Measurements from ENCODE around the gene SIN3A.
"Not testable (repeated sequence)": the region's sequence is repeated elsewhere in the genome, so short reads cannot be mapped to it uniquely, and the experiment has no call there.

SIN3A gene

DNA sequence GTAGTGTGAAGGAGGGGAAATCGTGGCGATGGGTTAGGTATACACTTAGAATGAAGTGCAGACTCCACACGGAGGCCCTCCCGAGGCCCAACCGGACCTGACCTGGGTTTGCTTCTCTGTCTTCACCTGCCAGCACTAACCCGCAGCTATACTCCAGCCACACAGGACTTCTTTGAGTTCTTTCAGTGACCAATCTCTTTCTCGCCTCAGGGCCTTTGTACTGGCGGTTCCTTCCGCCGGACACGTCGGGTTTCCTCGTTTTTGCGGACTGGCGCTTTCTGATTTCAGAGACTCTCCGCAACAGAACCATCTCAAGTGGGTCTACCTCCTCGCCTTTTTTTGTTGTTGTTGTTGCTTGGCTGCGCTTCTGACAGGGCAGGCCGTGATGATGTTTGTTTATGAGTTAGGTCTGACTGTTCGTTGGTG, 104.7 kb downstream of the SIN3A start, which contains the start of gene NEIL1:
NEIL1 (plus strand) TSS at position 244 of the 426 bp plus-strand sequence. CDS start 1,867 bp downstream, outside the sequence.
- Histone ChIP-seq H3K9me3 (ENCODE audit: control insufficient read depth in 1 of 2, low read length in 2 of 2) (no peaks in the 10 kb centered on the region), H3K4me3 (ENCODE audit: low read depth in 1 of 2, low read length in 2 of 2) (peak within 1 kb of the TSS; percentile 82 to 99), H3K4me1 (ENCODE audit: control insufficient read depth in 1 of 2, insufficient read depth in 2 of 2, low read length in 2 of 2) (peaks cover 0 to 15% of the 10 kb centered on the region in 2 donors), H3K36me3 (ENCODE audit: control insufficient read depth in 1 of 2, insufficient read depth in 2 of 2, low read length in 2 of 2) (no peaks in the 10 kb centered on the region), H3K27ac (ENCODE audit: low read length) (no peak within 1 kb of the TSS), H3K27me3 (ENCODE audit: low read depth, low read length) (no peaks in the 10 kb centered on the region)

DNA sequence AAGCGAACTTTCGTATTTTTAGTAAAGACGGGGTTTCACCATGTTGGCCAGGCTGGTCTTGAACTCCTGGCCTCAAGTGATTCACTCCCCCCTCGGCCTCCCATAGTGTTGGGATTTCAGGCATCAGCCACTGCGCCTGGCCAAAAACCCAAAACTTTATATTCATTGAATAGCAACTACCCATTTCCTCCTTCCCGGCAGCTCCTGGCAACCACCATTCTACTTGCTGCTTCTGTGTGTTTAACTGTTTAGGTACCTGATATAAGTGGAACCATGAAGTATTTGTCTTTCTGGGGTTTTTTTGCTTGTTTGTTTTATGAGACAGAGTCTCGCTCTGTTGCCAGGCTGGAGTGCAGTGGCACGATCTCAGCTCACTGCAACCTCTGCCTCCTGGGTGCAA, 107.5 kb downstream of the SIN3A start:
- H3K36me3 ChIP-seq (ENCODE audit: control insufficient read depth in 1 of 2, insufficient read depth in 2 of 2, low read length in 2 of 2) = peaks cover 0 to 14% of the 10 kb centered on the region in 2 donors
- peaks cover 0 to 11% of the 10 kb centered on the region in 2 donors for H3K4me1 ChIP-seq (ENCODE audit: control insufficient read depth in 1 of 2, insufficient read depth in 2 of 2, low read length in 2 of 2)
- H3K27me3 ChIP-seq (ENCODE audit: low read depth, low read length); H3K9me3 ChIP-seq (ENCODE audit: control insufficient read depth in 1 of 2, low read length in 2 of 2); H3K27ac ChIP-seq (ENCODE audit: low read length); H3K4me3 ChIP-seq (ENCODE audit: low read depth in 1 of 2, low read length in 2 of 2): not testable (repeated sequence)

DNA sequence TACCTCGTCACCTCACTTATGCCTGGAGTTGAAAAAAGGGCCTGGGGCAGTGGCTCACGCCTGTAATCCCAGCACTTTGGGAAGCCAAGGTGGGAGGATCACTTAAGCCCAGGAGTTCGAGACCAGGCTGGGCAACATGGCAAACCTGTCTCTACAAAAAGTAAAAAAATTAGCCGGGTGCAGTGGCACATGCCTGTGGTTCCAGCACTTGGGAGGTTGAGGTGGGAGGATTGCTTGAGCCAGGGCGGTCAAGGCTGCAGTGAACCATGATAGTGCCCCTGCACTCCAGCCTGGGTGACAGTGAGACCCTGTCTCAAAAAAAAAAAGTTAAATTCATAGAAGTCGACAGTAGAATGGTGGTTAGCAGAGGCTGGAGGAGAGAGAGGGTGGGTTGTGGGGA, 109.3 kb downstream of the SIN3A start:
- Histone ChIP-seq H3K4me3 (ENCODE audit: low read depth in 1 of 2, low read length in 2 of 2) (no peak overlapping the region), H3K9me3 (ENCODE audit: control insufficient read depth in 1 of 2, low read length in 2 of 2) (no peaks in the 10 kb centered on the region), H3K36me3 (ENCODE audit: control insufficient read depth in 1 of 2, insufficient read depth in 2 of 2, low read length in 2 of 2) (peaks cover 0 to 14% of the 10 kb centered on the region in 2 donors), H3K27ac (ENCODE audit: low read length) (no peak overlapping the region), H3K4me1 (ENCODE audit: control insufficient read depth in 1 of 2, insufficient read depth in 2 of 2, low read length in 2 of 2) (peaks cover 0 to 5% of the 10 kb centered on the region in 2 donors), H3K27me3 (ENCODE audit: low read depth, low read length) (no peaks in the 10 kb centered on the region)

DNA sequence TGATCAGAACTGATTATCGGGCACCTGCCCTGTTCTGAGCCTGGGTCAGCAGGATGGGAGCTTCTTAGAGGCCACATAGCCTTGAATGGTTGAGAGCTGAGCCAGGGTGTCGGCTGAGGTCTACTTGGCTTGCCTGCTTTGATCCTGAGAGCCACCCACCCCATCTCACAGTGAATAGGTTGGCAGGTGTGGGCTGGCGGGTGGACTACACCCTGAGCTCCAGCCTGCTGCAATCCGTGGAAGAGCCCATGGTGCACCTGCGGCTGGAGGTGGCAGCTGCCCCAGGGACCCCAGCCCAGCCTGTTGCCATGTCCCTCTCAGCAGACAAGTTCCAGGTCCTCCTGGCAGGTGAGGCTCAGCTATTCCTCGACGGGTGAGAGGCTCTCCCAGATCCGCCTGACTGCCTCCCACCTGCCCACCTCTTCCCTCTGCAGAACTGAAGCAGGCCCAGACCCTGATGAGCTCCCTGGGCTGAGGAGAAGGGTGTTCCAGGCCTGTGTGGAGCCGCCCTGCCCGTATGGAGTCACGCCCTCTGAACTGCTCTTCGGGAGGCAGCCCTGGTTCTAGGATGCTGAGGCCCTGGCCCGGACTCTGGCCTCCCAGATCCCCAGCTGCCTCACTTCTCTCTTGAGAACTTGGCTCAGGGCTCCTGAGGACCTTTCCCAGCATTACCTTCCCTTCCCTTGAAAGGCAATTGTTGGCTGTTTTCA, 111.8 kb downstream of the SIN3A start:
- Histone ChIP-seq H3K27me3 (ENCODE audit: low read depth, low read length) (no peaks in the 10 kb centered on the region), H3K4me1 (ENCODE audit: control insufficient read depth in 1 of 2, insufficient read depth in 2 of 2, low read length in 2 of 2) (peaks cover 0 to 8% of the 10 kb centered on the region in 2 donors), H3K36me3 (ENCODE audit: control insufficient read depth in 1 of 2, insufficient read depth in 2 of 2, low read length in 2 of 2) (peaks cover 0 to 14% of the 10 kb centered on the region in 2 donors), H3K4me3 (ENCODE audit: low read depth in 1 of 2, low read length in 2 of 2) (no peak overlapping the region), H3K9me3 (ENCODE audit: control insufficient read depth in 1 of 2, low read length in 2 of 2) (no peaks in the 10 kb centered on the region), H3K27ac (ENCODE audit: low read length) (no peak overlapping the region)

DNA sequence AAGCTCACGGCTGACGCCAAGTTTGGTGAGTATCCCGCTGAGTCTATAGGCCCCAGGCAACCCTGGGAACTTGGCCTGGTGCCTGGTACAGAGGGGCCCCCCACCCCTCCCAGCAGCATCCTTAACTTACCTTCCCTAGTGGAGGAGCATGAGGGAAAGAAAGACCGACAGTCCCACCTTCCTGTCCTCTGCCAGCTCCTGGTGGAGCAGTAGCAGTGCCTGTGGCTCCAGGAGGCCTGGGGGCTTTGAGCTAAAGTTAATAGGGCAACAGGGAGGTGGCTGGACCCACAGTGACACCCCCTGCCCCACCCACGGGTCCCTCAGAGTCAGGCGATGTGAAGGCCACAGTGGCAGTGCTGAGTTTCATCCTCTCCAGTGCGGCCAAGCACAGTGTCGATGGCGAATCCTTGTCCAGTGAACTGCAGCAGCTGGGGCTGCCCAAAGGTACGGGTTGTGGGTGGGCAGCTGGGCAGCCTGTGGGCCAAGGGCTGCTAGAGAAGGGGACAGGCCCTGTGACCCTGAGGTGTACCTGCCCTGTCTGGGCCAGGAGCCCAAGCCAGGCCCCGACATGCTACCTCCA, 112.7 kb downstream of the SIN3A start:
- H3K27me3 ChIP-seq (ENCODE audit: low read depth, low read length) = no peaks in the 10 kb centered on the region
- H3K4me1 ChIP-seq (ENCODE audit: control insufficient read depth in 1 of 2, insufficient read depth in 2 of 2, low read length in 2 of 2) = peaks cover 0 to 8% of the 10 kb centered on the region in 2 donors
- H3K9me3 ChIP-seq (ENCODE audit: control insufficient read depth in 1 of 2, low read length in 2 of 2) = no peaks in the 10 kb centered on the region
- no peak overlapping the region for H3K27ac ChIP-seq (ENCODE audit: low read length)
- peaks cover 0 to 14% of the 10 kb centered on the region in 2 donors for H3K36me3 ChIP-seq (ENCODE audit: control insufficient read depth in 1 of 2, insufficient read depth in 2 of 2, low read length in 2 of 2)
- no peak overlapping the region for H3K4me3 ChIP-seq (ENCODE audit: low read depth in 1 of 2, low read length in 2 of 2)

DNA sequence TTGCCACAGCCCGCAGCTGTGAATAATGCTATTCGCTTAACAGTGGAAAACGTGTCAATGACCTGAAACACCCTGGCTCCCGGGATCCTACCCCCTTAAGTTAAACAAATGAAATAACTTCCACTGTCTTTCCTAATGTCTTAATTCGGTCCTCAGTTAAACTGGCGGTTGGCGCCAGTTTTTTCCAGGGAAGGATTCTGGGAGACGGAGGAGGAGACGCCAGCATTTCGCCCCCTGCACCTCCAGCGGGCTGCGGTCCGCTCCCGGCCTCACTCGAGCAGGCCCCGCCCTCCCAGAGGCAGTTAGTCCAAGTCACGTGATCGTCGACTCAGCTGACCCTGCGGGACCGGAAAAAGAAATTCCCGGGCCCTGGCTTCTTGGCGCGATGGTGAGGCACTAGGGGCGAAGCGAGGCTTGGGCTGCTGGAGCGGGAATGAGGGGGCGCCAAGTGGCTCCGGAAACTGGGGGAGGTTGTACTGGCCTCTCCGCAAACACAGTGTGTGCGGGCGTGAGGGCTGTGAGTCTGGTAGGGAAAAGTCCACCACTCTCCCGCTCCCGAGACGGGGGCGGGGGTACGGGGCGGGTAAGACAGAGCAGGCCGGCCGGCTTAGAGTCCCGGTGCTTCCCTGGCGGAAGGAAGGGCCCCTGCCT, 115.7 kb downstream of the SIN3A start, which contains the start of gene COMMD4:
COMMD4 (plus strand) TSS at position 359 of the 651 bp plus-strand sequence; CDS start at position 386, 27 bp downstream.
- peak within 1 kb of the TSS; percentile 27 for H3K27ac ChIP-seq (ENCODE audit: low read length)

DNA sequence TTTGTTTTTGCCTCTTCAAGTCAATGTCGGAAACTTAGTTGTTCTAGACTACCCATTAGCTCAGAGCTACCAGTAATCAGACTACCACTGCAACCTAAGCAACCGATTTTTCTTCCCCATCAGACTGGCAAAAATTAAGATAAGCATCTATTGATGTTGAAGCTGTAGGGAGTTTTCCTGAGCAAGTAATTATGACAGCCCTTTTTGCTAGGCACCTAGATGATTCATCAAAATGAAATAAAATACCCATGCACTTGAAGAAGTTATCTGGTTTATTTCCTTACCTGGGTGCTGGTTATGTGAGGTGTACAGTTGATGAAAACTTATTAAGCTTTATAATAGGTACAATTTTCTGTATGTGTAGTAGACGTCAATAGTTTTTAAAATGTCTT, 116.2 kb downstream of the SIN3A start:
- no peaks in the 10 kb centered on the region for H3K27me3 ChIP-seq (ENCODE audit: low read depth, low read length)
- no peaks in the 10 kb centered on the region for H3K9me3 ChIP-seq (ENCODE audit: control insufficient read depth in 1 of 2, low read length in 2 of 2)
- H3K27ac ChIP-seq (ENCODE audit: low read length) = no peak overlapping the region
- peaks cover 0 to 8% of the 10 kb centered on the region in 2 donors for H3K4me1 ChIP-seq (ENCODE audit: control insufficient read depth in 1 of 2, insufficient read depth in 2 of 2, low read length in 2 of 2)
- peaks cover 0 to 14% of the 10 kb centered on the region in 2 donors for H3K36me3 ChIP-seq (ENCODE audit: control insufficient read depth in 1 of 2, insufficient read depth in 2 of 2, low read length in 2 of 2)
- H3K4me3 ChIP-seq (ENCODE audit: low read depth in 1 of 2, low read length in 2 of 2) = peak overlapping the region; percentile 76 to 85

More for the DNA sequence above, 115.7 kb downstream of the SIN3A start, which contains the start of gene COMMD4:
- Histone ChIP-seq H3K4me1 (ENCODE audit: control insufficient read depth in 1 of 2, insufficient read depth in 2 of 2, low read length in 2 of 2) (peaks cover 0 to 8% of the 10 kb centered on the region in 2 donors), H3K27me3 (ENCODE audit: low read depth, low read length) (no peaks in the 10 kb centered on the region), H3K9me3 (ENCODE audit: control insufficient read depth in 1 of 2, low read length in 2 of 2) (no peaks in the 10 kb centered on the region), H3K36me3 (ENCODE audit: control insufficient read depth in 1 of 2, insufficient read depth in 2 of 2, low read length in 2 of 2) (peaks cover 0 to 14% of the 10 kb centered on the region in 2 donors), H3K4me3 (ENCODE audit: low read depth in 1 of 2, low read length in 2 of 2) (peak within 1 kb of the TSS; percentile 76 to 85)

DNA sequence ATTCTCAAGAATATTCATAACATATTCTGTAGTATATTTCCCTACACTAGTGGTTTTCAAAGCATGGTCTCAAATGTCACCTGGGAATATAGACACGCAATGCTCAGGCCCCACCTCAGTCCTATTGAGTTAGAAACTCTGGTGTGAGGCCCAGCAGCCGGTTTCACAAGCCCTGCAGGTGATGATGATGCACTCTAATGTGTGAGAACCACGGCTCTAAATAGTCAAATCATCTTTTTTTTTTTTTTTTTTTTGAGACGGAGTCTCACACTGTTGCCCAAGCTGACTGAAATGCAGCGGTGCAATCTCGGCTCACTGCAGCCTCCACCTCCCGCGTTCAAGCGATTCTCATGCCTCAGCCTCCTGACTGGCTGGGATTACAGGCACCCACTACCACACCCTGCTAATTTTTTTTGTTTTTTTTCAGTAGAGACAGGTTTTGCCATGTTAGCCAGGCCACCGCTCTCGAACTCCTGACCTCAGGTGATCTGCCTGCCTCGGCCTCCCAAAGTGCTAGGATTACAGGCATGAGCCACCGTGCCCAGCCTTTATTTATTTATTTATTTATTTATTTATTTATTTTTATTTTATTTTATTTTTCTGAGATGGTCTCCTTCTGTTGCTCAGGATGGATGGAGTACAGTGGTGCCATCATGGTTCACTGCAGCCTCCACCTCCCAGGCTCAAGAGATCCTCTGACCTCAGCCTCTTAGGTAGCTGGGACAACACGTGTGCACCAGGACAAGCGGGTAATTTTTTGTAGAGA, 117.7 kb downstream of the SIN3A start:
- not testable (repeated sequence) for H3K27me3 ChIP-seq (ENCODE audit: low read depth, low read length); H3K36me3 ChIP-seq (ENCODE audit: control insufficient read depth in 1 of 2, insufficient read depth in 2 of 2, low read length in 2 of 2); H3K27ac ChIP-seq (ENCODE audit: low read length); H3K4me1 ChIP-seq (ENCODE audit: control insufficient read depth in 1 of 2, insufficient read depth in 2 of 2, low read length in 2 of 2); H3K9me3 ChIP-seq (ENCODE audit: control insufficient read depth in 1 of 2, low read length in 2 of 2); H3K4me3 ChIP-seq (ENCODE audit: low read depth in 1 of 2, low read length in 2 of 2)

DNA sequence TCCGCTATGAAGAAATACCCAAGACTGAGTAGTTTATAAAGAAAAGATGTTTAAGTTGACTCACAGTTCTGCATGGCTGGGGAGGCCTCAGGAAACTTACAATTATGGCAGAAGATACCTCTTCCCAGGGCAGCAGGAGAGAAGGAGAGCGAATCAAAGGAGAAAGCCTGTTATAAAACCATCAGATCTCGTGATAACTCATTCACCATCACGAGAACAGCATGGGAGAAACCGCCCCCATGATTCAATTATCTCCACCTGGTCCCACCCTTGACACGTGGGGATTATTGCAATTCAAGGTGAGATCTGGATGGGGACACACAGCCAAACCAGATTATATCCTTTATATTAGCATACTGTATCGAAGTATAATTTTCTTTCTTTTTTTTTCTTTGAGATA, 119.4 kb downstream of the SIN3A start:
- H3K27me3 ChIP-seq (ENCODE audit: low read depth, low read length); H3K9me3 ChIP-seq (ENCODE audit: control insufficient read depth in 1 of 2, low read length in 2 of 2); H3K4me3 ChIP-seq (ENCODE audit: low read depth in 1 of 2, low read length in 2 of 2); H3K27ac ChIP-seq (ENCODE audit: low read length); H3K36me3 ChIP-seq (ENCODE audit: control insufficient read depth in 1 of 2, insufficient read depth in 2 of 2, low read length in 2 of 2); H3K4me1 ChIP-seq (ENCODE audit: control insufficient read depth in 1 of 2, insufficient read depth in 2 of 2, low read length in 2 of 2): not testable (repeated sequence)

DNA sequence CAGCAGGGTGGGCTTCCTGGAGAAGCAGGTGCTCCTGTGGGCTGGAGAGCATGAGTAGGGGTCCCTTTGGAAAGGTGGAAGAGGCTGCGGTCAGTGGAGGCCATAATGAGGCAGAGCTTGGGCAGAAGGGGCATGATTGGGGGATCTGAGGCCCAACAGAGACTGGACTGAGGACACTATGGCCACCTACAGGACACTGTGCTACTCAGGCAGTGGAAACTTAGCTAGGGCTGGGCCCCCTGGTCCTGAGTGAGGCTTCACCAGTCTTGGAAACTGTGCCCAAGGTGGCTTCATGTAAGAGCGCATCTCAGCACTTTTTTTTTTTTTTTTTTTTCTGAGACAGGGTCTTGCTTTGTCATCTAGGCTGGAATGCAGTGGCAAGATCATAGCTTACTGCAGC, 121.9 kb downstream of the SIN3A start:
- no peaks in the 10 kb centered on the region for H3K27me3 ChIP-seq (ENCODE audit: low read depth, low read length)
- H3K27ac ChIP-seq (ENCODE audit: low read length) = no peak overlapping the region
- no peaks in the 10 kb centered on the region for H3K36me3 ChIP-seq (ENCODE audit: control insufficient read depth in 1 of 2, insufficient read depth in 2 of 2, low read length in 2 of 2)
- no peaks in the 10 kb centered on the region for H3K9me3 ChIP-seq (ENCODE audit: control insufficient read depth in 1 of 2, low read length in 2 of 2)
- no peak overlapping the region for H3K4me3 ChIP-seq (ENCODE audit: low read depth in 1 of 2, low read length in 2 of 2)
- no peaks in the 10 kb centered on the region for H3K4me1 ChIP-seq (ENCODE audit: control insufficient read depth in 1 of 2, insufficient read depth in 2 of 2, low read length in 2 of 2)
